K562 (cell line): ENCODE data around the gene PPT2. TPM values are rescaled to one million over a fixed set of nuclear protein-coding genes. Genes with fewer than 3 reads are reported as not detected.
A peak's percentile ranks its signal among the peaks of the same experiment; 100 is the strongest.

Experiments used
- ATAC-seq: fragments of 200-7000 bp; cut with Tn5 transposase; 3 replicates; pipeline ENCODE4 v1.9.1; 2020; ENCODE audit warnings: moderate library complexity
- BruUV-seq: library from RNA; stranded (reverse); fragments of 400-500 nt; replicated peaks from 2 replicates; lab custom pipeline; 2021; lab: Mats Ljungman, UMichigan
- CTCF ChIA-PET: fragments of 300-600 bp; formaldehyde crosslinking; extraction: SDS; loops from one replicate; lab custom pipeline; 2021; ENCODE audit warnings: low intra/inter-chr PET ratio; lab: Yijun Ruan, JAX
- POLR2A ChIA-PET: fragments of 300-600, 350-650 bp; sonication (Branson Sonifier 250); formaldehyde crosslinking; extraction: SDS; loops from one replicate; lab custom pipeline; 2021; ENCODE audit warnings: antibody characterized with exemption, inconsistent platforms; lab: Yijun Ruan, JAX
- DNase-seq, 4 experiments: peaks; one replicate each; pipeline versions ENCODE4 v3.0.0 to v3.0.0-alpha.2; 2011 to 2018; ENCODE audit warnings: low spot score in 3 of 4, mixed read lengths in 3 of 4; ENCODE audit errors: extremely low read depth in 1 of 4
- FAIRE-seq: peaks from 2 replicates; lab custom pipeline; 2011; peaks lifted over from hg19 to GRCh38; lab: Jason Lieb, UNC
- H2AFZ ChIP-seq: 2 replicates; pipeline ENCODE4 v1.6.0; 2011; ENCODE audit warnings: low read depth, low read length, control low read depth, inconsistent platforms
- H3K27ac ChIP-seq: fragments of 200-600 bp; 3 replicates; pipeline ENCODE4 v1.8.0; 2011; ENCODE audit warnings: low read depth, mild to moderate bottlenecking, control low read depth, inconsistent platforms, low read length, moderate library complexity, mixed read lengths; ENCODE audit errors: extremely low read depth
- H3K27me3 ChIP-seq, 2 experiments: fragments of 300-600 bp in 1 of 2; 2 replicates in 1 of 2; 3 replicates in 1 of 2; pipeline versions ENCODE4 v1.6.0 to v1.8.0; 2011; ENCODE audit warnings: inconsistent platforms in 2 of 2, low read length in 2 of 2, mild to moderate bottlenecking in 1 of 2, mixed read lengths in 1 of 2, moderate library complexity in 1 of 2; ENCODE audit not compliant: control insufficient read depth in 2 of 2, insufficient read depth in 2 of 2
- H3K36me3 ChIP-seq: fragments of 300-600 bp; 3 replicates; pipeline ENCODE4 v1.8.0; 2011; ENCODE audit warnings: mild to moderate bottlenecking, low read length, inconsistent platforms; ENCODE audit not compliant: control insufficient read depth, insufficient read depth
- H3K4me1 ChIP-seq, 2 experiments: fragments of 200-600 bp in 1 of 2; replicated peaks in 1 of 2; 2 replicates in 1 of 2; 3 replicates in 1 of 2; pipeline versions ENCODE4 v1.5.1 to v1.8.0; 2011; ENCODE audit warnings: inconsistent platforms in 2 of 2, low read length in 2 of 2, mild to moderate bottlenecking in 1 of 2, mixed read lengths in 1 of 2, moderate library complexity in 1 of 2; ENCODE audit not compliant: control insufficient read depth in 2 of 2, insufficient read depth in 2 of 2
- H3K4me2 ChIP-seq: 2 replicates; pipeline ENCODE4 v1.6.1; 2011; ENCODE audit warnings: low read length, control low read depth, inconsistent platforms, mixed read lengths; ENCODE audit not compliant: insufficient read depth
- H3K4me3 ChIP-seq: fragments of 200-600 bp; sonication (generic), shearing (Covaris generic); 2 replicates; pipeline ENCODE4 v1.5.1; 2016; ENCODE audit warnings: control low read depth, inconsistent platforms
- H3K79me2 ChIP-seq: fragments of 200-600 bp; 3 replicates; pipeline ENCODE4 v1.8.0; 2011; ENCODE audit warnings: low read length, inconsistent platforms; ENCODE audit not compliant: control insufficient read depth, insufficient read depth
- H3K9ac ChIP-seq, 2 experiments: 2 replicates each; pipeline versions ENCODE4 v1.6.0 to v1.6.1; 2011; ENCODE audit warnings: low read depth in 2 of 2, low read length in 2 of 2, control low read depth in 1 of 2, inconsistent platforms in 1 of 2, mild to moderate bottlenecking in 1 of 2, mixed read lengths in 1 of 2; ENCODE audit not compliant: insufficient read depth in 1 of 2
- H3K9me1 ChIP-seq: one replicate; pipeline ENCODE4 v1.6.0; 2011; ENCODE audit warnings: inconsistent platforms, mild to moderate bottlenecking, low read length, moderate library complexity; ENCODE audit not compliant: control insufficient read depth, insufficient read depth
- H3K9me3 ChIP-seq: replicated peaks from 2 replicates; pipeline ENCODE4 v1.5.1; 2011; ENCODE audit warnings: low read depth, low read length, inconsistent platforms; ENCODE audit not compliant: control insufficient read depth, insufficient read depth
- H4K20me1 ChIP-seq: replicated peaks from 2 replicates; pipeline ENCODE4 v1.6.1; 2011; ENCODE audit warnings: low read length, inconsistent platforms, mixed read lengths; ENCODE audit not compliant: control insufficient read depth, insufficient read depth
- ARID2 ChIP-seq: fragments of 450-650 bp; IDR thresholded peaks from 2 replicates; pipeline ENCODE4 v1.6.1; 2017; ENCODE audit warnings: antibody characterized with exemption, mild to moderate bottlenecking
- CC2D1A ChIP-seq: fragments of 450-650 bp; IDR thresholded peaks from 2 replicates; pipeline ENCODE4 v1.6.1; 2017; ENCODE audit warnings: mild to moderate bottlenecking
- DPF2 ChIP-seq: fragments of 450-650 bp; IDR thresholded peaks from 2 replicates; pipeline ENCODE4 v1.6.1; 2016
- HNRNPK ChIP-seq: fragments of 200-400 bp; formaldehyde crosslinking; IDR thresholded peaks from one replicate; pipeline ENCODE4 v1.6.1; 2018; ENCODE audit warnings: mild to moderate bottlenecking, low read depth, low read length; ENCODE audit not compliant: poor library complexity, severe bottlenecking
- JUNB ChIP-seq: fragments of 450-650 bp; formaldehyde crosslinking; conservative IDR thresholded peaks from 2 replicates; pipeline ENCODE4 v1.4.0; 2020; ENCODE audit warnings: mild to moderate bottlenecking
- KAT8 ChIP-seq: fragments of 450-650 bp; IDR thresholded peaks from 2 replicates; pipeline ENCODE4 v1.6.1; 2016; ENCODE audit warnings: low read depth, mild to moderate bottlenecking
- PML ChIP-seq: IDR thresholded peaks from 2 replicates; pipeline ENCODE4 v1.6.1; 2012; ENCODE audit warnings: low read length, inconsistent platforms
- RCOR1 ChIP-seq, 2 experiments: IDR thresholded peaks; 2 replicates each; pipeline ENCODE4 v1.6.1; 2012; ENCODE audit warnings: low read depth in 2 of 2, low read length in 2 of 2, borderline replicate concordance in 1 of 2, improper control_type of control experiment in 1 of 2
- YY1 ChIP-seq, 3 experiments: IDR thresholded peaks; 2 replicates each; pipeline ENCODE4 v1.6.1; 2011; ENCODE audit warnings: low read length in 2 of 3, mild to moderate bottlenecking in 2 of 3, moderate library complexity in 2 of 3, borderline replicate concordance in 1 of 3, control low read depth in 1 of 3, low read depth in 1 of 3; ENCODE audit not compliant: insufficient read depth in 3 of 3, insufficient replicate concordance in 2 of 3, control insufficient read depth in 1 of 3, insufficient read length in 1 of 3; ENCODE audit errors: extremely low read depth in 1 of 3
- ZNF274 ChIP-seq: IDR thresholded peaks from 2 replicates; pipeline ENCODE4 v1.6.1; 2011; ENCODE audit warnings: low read depth, mild to moderate bottlenecking, low read length, moderate library complexity, borderline replicate concordance
- ZNF354B ChIP-seq: fragments of 250-450 bp; sonication (Bioruptor Pico); IDR thresholded peaks from 2 replicates; pipeline ENCODE4 v1.4.0; 2020
- WGBS: fragments of 100-300 bp; shearing (Covaris generic); methylation state at CpG from one replicate; pipeline ENCODE4 v1.1.6; 2016; ENCODE audit warnings: low coverage, mixed read lengths; ENCODE audit not compliant: insufficient coverage; ENCODE audit errors: missing lambda C conversion rate; 5-methylcytosine and 5-hydroxymethylcytosine counted together
- in situ Hi-C: fragments of 300-500 bp; cut with MboI; formaldehyde crosslinking; loops from 4 replicates; pipeline ENCODE4 v1.15.0; 2018; ENCODE audit warnings: inconsistent platforms, mixed read lengths
- intact Hi-C: fragments of 100-400 bp; cut with micrococcal nuclease; formaldehyde crosslinking; loops from 2 replicates; pipeline ENCODE4 v1.14.2; 2022
- polyA plus RNA-seq, 8 experiments: library from polyadenylated mRNA; depleted of rRNA in 4 of 8; stranded (reverse) in 5 of 8; unstranded in 3 of 8; fragments of >200 nt; fragmentation: Nextera tagmentation in 2 of 8; fragmentation: Illumina TruSeq in 1 of 8; extraction: Ambion mirVana in 2 of 8; extraction: Trizol in 1 of 8; gene quantifications; 2 replicates each; pipeline versions ENCODE4 v1.2.1 to v1.2.3, GENCODE V29; 2011 to 2014; ENCODE audit warnings: inconsistent platforms in 1 of 8, missing spikeins in 1 of 8
- total RNA-seq, 7 experiments: library from RNA; depleted of rRNA in 6 of 7; stranded (reverse); fragments of >200 nt in 6 of 7; fragmentation: Illumina TruSeq in 2 of 7; extraction: Trizol in 2 of 7; gene quantifications; 2 replicates each; pipeline versions ENCODE4 v1.2.1 to v1.2.3, GENCODE V29; 2011 to 2021; ENCODE audit warnings: low replicate concordance in 1 of 7
- TF ChIP-seq, protein P1 (sequence below): sonication (generic); formaldehyde crosslinking; IDR thresholded peaks from 2 replicates; pipeline ENCODE4 v1.8.0; 2022; ENCODE audit warnings: missing genetic modification reagents, mild to moderate bottlenecking, borderline replicate concordance
- TF ChIP-seq, protein P2 (sequence below): fragments of 250-450 bp; sonication (Bioruptor Pico); IDR thresholded peaks from 2 replicates; pipeline ENCODE4 v1.8.0; 2022; ENCODE audit warnings: moderate library complexity, mild to moderate bottlenecking, inconsistent platforms
- TF ChIP-seq, protein P3 (sequence below): fragments of 250-450 bp; sonication (Bioruptor Pico); IDR thresholded peaks from 2 replicates; pipeline ENCODE4 v1.5.1; 2021; ENCODE audit warnings: mild to moderate bottlenecking

PPT2 gene
- total and polyA plus RNA-seq, 9 of the 15 experiments (the other 6 are each of a cell fraction or from before 2014, with no cell fraction given): 27.4 to 98.8 (median 69.9) TPM

- TF ChIP-seq, protein P1, sequence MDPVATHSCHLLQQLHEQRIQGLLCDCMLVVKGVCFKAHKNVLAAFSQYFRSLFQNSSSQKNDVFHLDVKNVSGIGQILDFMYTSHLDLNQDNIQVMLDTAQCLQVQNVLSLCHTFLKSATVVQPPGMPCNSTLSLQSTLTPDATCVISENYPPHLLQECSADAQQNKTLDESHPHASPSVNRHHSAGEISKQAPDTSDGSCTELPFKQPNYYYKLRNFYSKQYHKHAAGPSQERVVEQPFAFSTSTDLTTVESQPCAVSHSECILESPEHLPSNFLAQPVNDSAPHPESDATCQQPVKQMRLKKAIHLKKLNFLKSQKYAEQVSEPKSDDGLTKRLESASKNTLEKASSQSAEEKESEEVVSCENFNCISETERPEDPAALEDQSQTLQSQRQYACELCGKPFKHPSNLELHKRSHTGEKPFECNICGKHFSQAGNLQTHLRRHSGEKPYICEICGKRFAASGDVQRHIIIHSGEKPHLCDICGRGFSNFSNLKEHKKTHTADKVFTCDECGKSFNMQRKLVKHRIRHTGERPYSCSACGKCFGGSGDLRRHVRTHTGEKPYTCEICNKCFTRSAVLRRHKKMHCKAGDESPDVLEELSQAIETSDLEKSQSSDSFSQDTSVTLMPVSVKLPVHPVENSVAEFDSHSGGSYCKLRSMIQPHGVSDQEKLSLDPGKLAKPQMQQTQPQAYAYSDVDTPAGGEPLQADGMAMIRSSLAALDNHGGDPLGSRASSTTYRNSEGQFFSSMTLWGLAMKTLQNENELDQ (CRISPR knock-in tag): peak; percentile 65; the same call in 1 of the 2 replicates
- TF ChIP-seq JUNB (CRISPR knock-in tag): no peak
- TF ChIP-seq, all 486 proteins: peak for 41
Measured at GRCh38 chr6:32129297-32130088, 24.4 kb upstream of the PPT2 start (continued).

DNA sequence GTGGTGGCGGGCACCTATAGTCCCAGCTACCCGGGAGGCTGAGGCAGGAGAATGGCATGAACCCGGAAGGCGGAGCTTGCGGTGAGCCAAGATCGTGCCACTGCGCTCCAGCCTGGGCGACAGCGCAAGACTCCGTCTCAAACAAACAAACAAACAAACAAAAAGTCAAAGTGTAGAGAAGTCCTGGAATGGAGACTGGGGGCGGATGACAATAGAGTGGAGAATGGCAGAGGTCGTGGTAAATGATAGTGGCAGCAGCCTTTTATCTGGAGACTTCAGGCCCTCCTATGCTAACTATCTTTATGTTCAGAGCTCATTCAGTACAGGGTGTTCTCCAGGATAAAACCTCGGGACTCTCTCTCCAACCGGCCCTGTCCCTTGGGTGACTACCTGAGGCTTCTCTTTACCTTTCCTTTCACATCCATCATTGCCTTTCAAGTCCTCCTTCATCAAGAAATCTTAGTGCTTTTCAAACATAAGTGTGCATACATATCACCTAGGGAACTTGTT lies 22.4 kb upstream of the PPT2 start:
- in situ Hi-C loops: no loop called here
- Histone ChIP-seq H3K4me1 (peaks cover 39 to 45% of the 10 kb centered on the region in 2 experiments), H3K36me3 (peaks cover 6% of the 10 kb centered on the region; the same call in 2 of the 3 replicates), H3K27ac (peak overlapping the region; percentile 60), H4K20me1 (no peaks in the 10 kb centered on the region), H3K4me2 (peak overlapping the region; percentile 66), H3K27me3 (no peaks in the 10 kb centered on the region), H3K4me3 (no peak overlapping the region), H2AFZ (peak overlapping the region; percentile 35; the same call in 1 of the 2 replicates), H3K9me1 (no peaks in the 10 kb centered on the region), H3K9ac (peak overlapping the region in 1 of 2 experiments; percentile 36; a peak in 1 of 4 replicates), H3K9me3 (no peaks in the 10 kb centered on the region), H3K79me2 (peaks cover 33% of the 10 kb centered on the region)
- BruUV-seq: no TSS peak
- peak; percentile 66 to 93 (median 78) for DNase-seq
- ChIA-PET POLR2A (interaction anchor here (0.5 to 3.9 kb wide), 18 partner anchors 10 to 428 kb away, joined by 3 to 23 read pairs (median 4); partner anchors contain the start of genes PBX2 and PRRT1), CTCF (no interaction called here)
- peak; percentile 19 for ATAC-seq
- peak; percentile 86 for FAIRE-seq
- intact Hi-C loops: loop anchor here (2.0 to 5.0 kb wide), 2 partner anchors 45 to 1071 kb away; partner anchors contain the start of genes AGPAT1, HSD17B8, RXRB and SLC39A7
- WGBS: 5% methylated on average over 12 of the region's 14 CpGs
- TF ChIP-seq PML: peak; percentile 99
- TF ChIP-seq, protein P2, sequence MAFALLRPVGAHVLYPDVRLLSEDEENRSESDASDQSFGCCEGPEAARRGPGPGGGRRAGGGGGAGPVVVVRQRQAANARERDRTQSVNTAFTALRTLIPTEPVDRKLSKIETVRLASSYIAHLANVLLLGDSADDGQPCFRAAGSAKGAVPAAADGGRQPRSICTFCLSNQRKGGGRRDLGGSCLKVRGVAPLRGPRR: 0 out of 2 replicates have a peak, but pooled peaks have one; percentile 79
- TF ChIP-seq DPF2: peak; percentile 99
- TF ChIP-seq CC2D1A: peak; percentile 100
- TF ChIP-seq ZNF354B (CRISPR knock-in tag): peak; percentile 18; the same call in 1 of the 2 replicates
- TF ChIP-seq KAT8: 0 out of 2 replicates have a peak, but pooled peaks have one; percentile 19
- peak; percentile 80 for TF ChIP-seq ZNF274
- TF ChIP-seq, protein P3, sequence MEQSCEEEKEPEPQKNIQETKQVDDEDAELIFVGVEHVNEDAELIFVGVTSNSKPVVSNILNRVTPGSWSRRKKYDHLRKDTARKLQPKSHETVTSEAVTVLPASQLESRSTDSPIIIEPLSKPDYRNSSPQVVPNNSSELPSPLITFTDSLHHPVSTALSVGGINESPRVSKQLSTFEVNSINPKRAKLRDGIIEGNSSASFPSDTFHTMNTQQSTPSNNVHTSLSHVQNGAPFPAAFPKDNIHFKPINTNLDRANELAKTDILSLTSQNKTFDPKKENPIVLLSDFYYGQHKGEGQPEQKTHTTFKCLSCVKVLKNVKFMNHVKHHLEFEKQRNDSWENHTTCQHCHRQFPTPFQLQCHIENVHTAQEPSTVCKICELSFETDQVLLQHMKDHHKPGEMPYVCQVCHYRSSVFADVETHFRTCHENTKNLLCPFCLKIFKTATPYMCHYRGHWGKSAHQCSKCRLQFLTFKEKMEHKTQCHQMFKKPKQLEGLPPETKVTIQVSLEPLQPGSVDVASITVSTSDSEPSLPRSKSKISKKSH: no peak
- peak in 1 of 3 experiments; percentile 29 for TF ChIP-seq YY1 (IDR thresholded peaks at IDR 0.05; ENCODE audit: borderline replicate concordance in 1 of 3, control insufficient read depth in 1 of 3, extremely low read depth in 1 of 3, insufficient read depth in 3 of 3, insufficient read length in 1 of 3, insufficient replicate concordance in 2 of 3, low read depth in 1 of 3, low read length in 2 of 3)
- peak; percentile 66 to 96; a peak in 3 of 4 replicates for TF ChIP-seq RCOR1 (IDR thresholded peaks at IDR 0.05; ENCODE audit: borderline replicate concordance in 1 of 2, low read depth in 2 of 2, low read length in 2 of 2)
- TF ChIP-seq HNRNPK: no peak
- peak; percentile 66; the same call in 1 of the 2 replicates for TF ChIP-seq ARID2
